Measurements from ENCODE around the gene PID1. TPM values are rescaled to one million over a fixed set of nuclear protein-coding genes. Genes with fewer than 3 reads are reported as not detected.

The PID1 gene
- total RNA-seq, 1 experiment from 2014 or later: 0.15 TPM

DNA sequence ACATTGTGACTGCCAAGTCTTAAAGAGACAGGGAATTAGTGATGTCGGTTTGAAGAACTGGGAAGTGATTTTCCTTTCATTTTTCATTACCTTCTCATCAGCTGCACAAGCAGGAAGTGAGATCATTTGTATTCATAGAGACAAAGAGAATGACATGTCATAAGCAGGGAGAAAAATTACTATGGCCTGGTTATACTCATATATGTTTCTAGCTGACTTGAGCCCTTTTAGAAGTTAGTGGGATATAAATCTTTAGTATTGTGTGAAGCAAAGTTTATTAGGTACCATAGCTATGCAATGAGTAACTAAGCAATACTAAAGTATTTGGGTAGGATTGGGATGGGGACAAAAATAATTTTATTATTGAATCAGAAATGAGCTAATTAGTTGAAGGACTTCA lies 284.1 kb downstream of the PID1 start:
- Histone ChIP-seq H3K27me3 (ENCODE audit: insufficient read depth, low read length) (no peaks in the 10 kb centered on the region), H3K4me2 (ENCODE audit: low read length) (no peak overlapping the region), H4K20me1 (ENCODE audit: insufficient read depth) (no peaks in the 10 kb centered on the region), H2AFZ (ENCODE audit: low read depth, low read length, poor library complexity, severe bottlenecking) (no peak overlapping the region), H3K36me3 (ENCODE audit: control insufficient read depth in 1 of 2, insufficient read depth in 2 of 2, low read length in 2 of 2) (no peaks in the 10 kb centered on the region), H3K27ac (ENCODE audit: low read depth, low read length) (no peak overlapping the region), H3K79me2 (ENCODE audit: insufficient read depth, low read length) (no peaks in the 10 kb centered on the region), H3K9me2 (ENCODE audit: insufficient read depth) (no peaks in the 10 kb centered on the region), H3K9ac (ENCODE audit: low read length) (no peak overlapping the region), H3K4me1 (ENCODE audit: control insufficient read depth in 1 of 2, insufficient read depth in 2 of 2, low read length in 2 of 2) (no peaks in the 10 kb centered on the region), H3K9me3 (ENCODE audit: control insufficient read depth in 1 of 2, insufficient read depth in 1 of 2, low read depth in 1 of 2, low read length in 2 of 2) (peaks cover 0 to 3% of the 10 kb centered on the region in 2 experiments; a peak in 2 of 4 replicates), H3K4me3 (replicated peaks in 1 of 2; ENCODE audit: low read depth in 1 of 2, low read length in 2 of 2) (no peak overlapping the region)
- no peak for DNase-seq (ENCODE audit: low read depth, low spot score)
- ChIA-PET RAD21 (ENCODE audit: low non-redundant PET in 1 of 2, low total read pairs in 2 of 2, uncharacterized antibody in 2 of 2, unreplicated experiment in 2 of 2) (no interaction called here), CTCF (no interaction called here), POLR2A (no interaction called here)
- intact Hi-C loops (cut with micrococcal nuclease): no loop called here
- ATAC-seq: no peak
- BruUV-seq (replicated peaks): no TSS peak
- TF ChIP-seq, protein P1, sequence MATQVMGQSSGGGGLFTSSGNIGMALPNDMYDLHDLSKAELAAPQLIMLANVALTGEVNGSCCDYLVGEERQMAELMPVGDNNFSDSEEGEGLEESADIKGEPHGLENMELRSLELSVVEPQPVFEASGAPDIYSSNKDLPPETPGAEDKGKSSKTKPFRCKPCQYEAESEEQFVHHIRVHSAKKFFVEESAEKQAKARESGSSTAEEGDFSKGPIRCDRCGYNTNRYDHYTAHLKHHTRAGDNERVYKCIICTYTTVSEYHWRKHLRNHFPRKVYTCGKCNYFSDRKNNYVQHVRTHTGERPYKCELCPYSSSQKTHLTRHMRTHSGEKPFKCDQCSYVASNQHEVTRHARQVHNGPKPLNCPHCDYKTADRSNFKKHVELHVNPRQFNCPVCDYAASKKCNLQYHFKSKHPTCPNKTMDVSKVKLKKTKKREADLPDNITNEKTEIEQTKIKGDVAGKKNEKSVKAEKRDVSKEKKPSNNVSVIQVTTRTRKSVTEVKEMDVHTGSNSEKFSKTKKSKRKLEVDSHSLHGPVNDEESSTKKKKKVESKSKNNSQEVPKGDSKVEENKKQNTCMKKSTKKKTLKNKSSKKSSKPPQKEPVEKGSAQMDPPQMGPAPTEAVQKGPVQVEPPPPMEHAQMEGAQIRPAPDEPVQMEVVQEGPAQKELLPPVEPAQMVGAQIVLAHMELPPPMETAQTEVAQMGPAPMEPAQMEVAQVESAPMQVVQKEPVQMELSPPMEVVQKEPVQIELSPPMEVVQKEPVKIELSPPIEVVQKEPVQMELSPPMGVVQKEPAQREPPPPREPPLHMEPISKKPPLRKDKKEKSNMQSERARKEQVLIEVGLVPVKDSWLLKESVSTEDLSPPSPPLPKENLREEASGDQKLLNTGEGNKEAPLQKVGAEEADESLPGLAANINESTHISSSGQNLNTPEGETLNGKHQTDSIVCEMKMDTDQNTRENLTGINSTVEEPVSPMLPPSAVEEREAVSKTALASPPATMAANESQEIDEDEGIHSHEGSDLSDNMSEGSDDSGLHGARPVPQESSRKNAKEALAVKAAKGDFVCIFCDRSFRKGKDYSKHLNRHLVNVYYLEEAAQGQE (IDR thresholded peaks at IDR 0.05; ENCODE audit: low read depth): no peak
- TF ChIP-seq ELF1 (IDR thresholded peaks at IDR 0.05; ENCODE audit: borderline replicate concordance, low read depth) (no peak), SRF (IDR thresholded peaks at IDR 0.05; ENCODE audit: low read depth) (no peak), POLR2AphosphoS5 (IDR thresholded peaks at IDR 0.05; ENCODE audit: low read depth, low read length) (no peak), JUND (IDR thresholded peaks at IDR 0.05) (no peak), YY1 (IDR thresholded peaks at IDR 0.05; ENCODE audit: extremely low read depth, insufficient replicate concordance, low read depth, low read length) (no peak), TCF7L2 (IDR thresholded peaks at IDR 0.05; ENCODE audit: borderline replicate concordance, extremely low read depth, insufficient read depth, insufficient read length) (no peak), SP1 (IDR thresholded peaks at IDR 0.05; ENCODE audit: low read depth) (no peak), SIN3A (IDR thresholded peaks at IDR 0.05; ENCODE audit: low read depth) (no peak)
- TF ChIP-seq, protein P2, sequence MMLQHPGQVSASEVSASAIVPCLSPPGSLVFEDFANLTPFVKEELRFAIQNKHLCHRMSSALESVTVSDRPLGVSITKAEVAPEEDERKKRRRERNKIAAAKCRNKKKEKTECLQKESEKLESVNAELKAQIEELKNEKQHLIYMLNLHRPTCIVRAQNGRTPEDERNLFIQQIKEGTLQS (IDR thresholded peaks at IDR 0.05): no peak

All from HCT116 (cell line).